NCI-H748 treated with DMSO at 0.1 percent for 48 hours (cell line): ENCODE results near the gene PRKCH.

Experiments
- DNase-seq: peaks from one replicate; lab custom pipeline; 2025; lab: John Stamatoyannopoulos, UW

PRKCH gene

GRCh38 chr14:61532123-61532505 lies 210.7 kb downstream of the PRKCH start:
- DNase-seq: no peak

DNA sequence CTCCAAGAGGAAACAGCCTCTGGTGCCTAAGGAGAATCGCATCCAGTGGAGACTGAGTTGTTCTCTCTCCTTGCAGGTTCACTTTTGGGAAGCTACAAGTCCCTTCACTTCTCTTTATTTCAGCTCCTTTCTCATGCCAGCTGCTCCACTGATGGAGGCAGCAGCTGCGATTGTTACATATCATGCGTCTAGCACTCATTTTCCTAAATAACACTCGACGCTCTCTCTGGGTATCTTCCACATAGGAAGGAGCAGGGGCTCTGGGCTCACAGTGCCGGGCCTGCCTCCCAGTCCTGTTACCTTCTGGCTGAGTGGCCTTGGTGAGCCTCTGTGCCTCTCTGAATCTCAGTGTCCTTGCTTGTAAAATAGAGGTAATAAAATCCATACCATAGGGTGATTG lies 211.4 kb downstream of the PRKCH start:
- DNase-seq: no peak

- no peak for DNase-seq
These were observed 212.3 kb downstream of the PRKCH start for GRCh38 chr14:61533513-61534255.

DNA sequence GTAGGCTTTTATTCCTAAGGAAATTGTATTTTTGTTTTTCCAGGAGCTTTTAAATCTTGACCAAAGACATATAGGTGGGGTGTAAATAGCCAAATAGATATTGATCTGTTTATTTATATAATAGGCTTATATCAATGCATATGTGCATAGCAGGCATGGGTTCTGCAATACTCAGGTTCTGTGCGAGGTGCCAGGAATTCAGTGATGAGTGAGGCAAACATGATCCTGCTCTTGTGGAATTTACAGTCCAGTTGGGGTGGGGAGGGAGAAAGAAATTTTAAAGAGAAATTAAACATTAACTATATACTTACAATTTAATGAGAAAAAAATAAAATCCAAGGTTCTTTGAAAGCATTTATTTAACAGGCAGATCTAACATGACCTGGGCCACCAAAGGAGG lies 213.7 kb downstream of the PRKCH start:
- DNase-seq: no peak

GRCh38 chr14:61535458-61535857 lies 214.1 kb downstream of the PRKCH start:
- DNase-seq: no peak

GRCh38 chr14:61536661-61537562 lies 215.5 kb downstream of the PRKCH start:
- no peak for DNase-seq

DNA sequence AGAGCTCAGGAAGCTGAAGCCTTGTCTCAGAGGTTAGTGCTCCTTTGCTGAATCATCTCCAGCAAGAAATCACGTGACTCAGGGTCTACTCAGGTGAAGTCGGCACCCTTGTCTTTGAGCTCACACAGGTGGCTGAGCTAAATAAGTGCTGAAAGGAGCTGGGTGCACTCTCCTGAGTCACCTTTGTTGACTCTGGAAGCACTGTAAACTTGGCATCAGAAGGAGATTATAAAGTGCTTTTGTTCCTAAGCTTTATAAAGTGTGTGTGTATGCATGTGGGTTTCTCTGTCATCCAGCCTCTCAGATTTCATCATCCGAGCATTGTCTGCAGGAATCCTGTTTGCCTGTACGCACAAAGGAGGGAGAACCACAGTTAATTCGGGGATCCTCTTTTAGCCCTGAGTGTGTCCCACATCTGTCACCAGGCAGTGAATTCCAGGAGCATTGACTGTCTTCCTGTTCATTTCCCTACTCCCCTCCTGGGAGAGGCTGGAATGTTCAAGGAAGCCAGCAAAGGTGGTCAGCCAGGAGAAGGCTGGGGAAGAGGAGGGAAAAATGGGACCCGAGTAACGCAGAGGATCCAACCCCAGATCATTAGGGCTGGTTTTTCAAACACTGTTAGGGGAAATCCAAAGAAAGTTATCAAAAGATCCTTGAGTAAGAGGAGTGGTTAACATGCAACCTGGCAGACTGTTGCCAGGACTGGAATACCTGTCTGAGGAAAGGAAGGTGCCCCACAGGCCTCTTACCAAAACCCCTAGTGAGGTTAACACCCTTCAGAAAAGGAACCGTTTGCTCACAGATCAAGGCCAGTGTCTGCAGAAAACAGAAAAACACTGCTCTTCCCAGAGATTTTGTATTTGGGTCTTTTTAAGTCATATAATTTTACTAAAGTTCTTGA lies 216.4 kb downstream of the PRKCH start:
- DNase-seq: peak; percentile 11

- DNase-seq: no peak
These were observed 217.2 kb downstream of the PRKCH start for GRCh38 chr14:61538464-61539022.

- no peak for DNase-seq
These were observed 218.3 kb downstream of the PRKCH start for GRCh38 chr14:61539631-61540030.

- no peak for DNase-seq
These were observed 219.6 kb downstream of the PRKCH start for GRCh38 chr14:61540931-61541330.

GRCh38 chr14:61542848-61543790 lies 221.7 kb downstream of the PRKCH start:
- DNase-seq: no peak

GRCh38 chr14:61543946-61544345 lies 222.6 kb downstream of the PRKCH start:
- DNase-seq: no peak

- DNase-seq: no peak
These were observed 223.3 kb downstream of the PRKCH start for GRCh38 chr14:61544448-61545330.

DNA sequence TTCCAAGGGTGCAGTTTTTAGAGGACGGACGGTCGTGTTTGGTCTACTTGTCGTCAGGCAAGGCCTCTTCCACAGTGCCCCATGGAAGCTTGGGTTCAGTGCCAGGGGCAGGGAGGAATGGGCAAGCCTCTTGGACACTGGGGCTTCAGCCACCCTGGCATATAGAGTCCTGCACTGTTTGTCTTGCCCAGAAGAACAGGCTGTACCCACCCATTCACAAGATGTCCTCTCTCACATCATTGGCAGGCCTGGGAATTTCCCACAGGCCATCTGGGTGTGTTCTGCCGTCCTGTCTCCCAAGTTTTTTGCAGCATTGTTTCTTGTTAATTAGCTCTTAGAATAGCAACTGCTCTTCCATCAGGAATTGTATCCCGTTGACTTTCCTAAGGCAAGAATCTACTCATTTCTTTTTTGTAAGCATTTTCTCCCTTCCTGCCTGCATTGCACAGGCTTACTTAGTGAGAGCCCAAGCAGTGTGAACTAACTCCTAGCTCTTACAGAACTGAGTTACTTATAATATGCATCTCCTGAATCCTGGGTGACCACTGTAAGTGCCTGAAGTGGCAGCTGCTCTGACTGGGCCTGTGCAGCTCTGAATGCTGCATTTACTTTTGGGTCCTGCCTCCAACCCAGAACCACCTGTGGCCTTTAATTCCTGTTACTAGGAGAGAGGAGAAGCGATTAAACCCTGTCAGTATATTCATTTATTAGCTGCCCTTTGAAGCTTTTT lies 224.5 kb downstream of the PRKCH start:
- no peak for DNase-seq

DNA sequence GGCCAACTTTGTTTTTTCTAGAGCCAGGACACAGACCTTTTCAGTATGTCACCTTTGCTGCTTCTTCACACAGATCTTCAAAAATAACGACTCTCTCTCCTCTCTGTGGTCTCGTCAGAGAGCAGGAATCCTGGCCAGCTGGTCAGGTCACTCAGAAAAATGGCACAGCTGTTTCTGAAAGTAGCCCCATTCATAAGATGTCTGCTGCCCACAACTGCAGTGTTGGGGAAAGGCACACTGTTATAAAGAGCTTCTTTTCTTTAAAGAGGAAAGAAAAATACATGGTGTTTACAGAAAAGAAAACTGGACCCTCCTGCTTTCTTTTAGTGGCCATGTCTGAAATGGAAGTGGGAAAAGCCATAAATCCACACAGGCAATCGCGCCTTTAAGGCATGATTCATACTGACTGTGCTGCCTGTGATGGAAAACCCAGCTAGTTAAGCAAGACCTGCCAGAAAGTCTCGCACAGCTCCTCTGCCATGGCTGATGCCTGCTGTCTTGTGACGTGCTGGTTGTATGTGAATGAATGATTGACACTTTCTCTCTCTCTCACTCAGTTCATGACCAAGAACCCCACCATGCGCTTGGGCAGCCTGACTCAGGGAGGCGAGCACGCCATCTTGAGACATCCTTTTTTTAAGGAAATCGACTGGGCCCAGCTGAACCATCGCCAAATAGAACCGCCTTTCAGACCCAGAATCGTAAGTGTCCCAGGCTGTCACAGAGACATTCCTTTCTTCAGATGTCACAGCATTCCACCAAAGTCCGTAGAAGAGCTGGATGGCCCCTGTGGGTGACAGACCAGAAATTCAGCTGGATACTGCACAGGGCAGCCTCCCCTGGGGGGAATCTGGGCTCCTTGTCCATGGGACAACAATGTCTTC lies 226.0 kb downstream of the PRKCH start:
- no peak for DNase-seq

DNA sequence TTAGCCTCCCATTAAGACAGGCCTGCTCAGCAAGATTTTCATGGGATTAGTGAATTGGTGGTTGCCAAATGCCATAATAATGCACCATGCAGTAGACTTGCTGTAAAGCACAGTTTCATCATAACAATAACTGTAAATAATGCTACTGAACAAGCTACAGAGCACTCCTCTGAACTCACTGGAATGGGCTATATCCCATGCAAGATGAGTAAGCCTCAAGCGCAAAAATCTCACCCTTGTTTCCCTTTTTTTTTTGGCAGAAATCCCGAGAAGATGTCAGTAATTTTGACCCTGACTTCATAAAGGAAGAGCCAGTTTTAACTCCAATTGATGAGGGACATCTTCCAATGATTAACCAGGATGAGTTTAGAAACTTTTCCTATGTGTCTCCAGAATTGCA lies 228.0 kb downstream of the PRKCH start:
- DNase-seq: no peak

- DNase-seq: no peak
These were observed 230.0 kb downstream of the PRKCH start for GRCh38 chr14:61551384-61551783.

DNA sequence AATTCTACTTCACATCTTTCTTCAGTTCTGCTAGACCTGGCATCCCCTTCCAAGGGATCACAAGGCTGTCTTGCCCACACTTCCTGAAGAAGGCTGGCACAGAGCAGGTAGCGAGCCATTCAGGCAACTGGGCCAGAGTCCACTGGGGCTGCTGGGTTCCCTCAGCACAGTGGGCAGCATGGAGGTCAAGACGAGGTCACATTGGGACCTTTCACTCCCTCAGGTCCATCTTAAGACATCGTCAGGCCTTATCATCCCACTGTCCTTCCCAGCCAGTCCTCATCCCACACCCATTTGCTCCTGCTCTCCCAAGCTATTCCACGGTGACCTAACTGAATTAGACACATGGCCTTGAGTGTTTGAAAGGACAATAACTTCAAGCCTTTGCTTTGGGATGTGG lies 230.9 kb downstream of the PRKCH start:
- no peak for DNase-seq
